ENCODE data around the gene RUSC2.
A peak's percentile ranks its signal among the peaks of the same experiment; 100 is the strongest.

DNA sequence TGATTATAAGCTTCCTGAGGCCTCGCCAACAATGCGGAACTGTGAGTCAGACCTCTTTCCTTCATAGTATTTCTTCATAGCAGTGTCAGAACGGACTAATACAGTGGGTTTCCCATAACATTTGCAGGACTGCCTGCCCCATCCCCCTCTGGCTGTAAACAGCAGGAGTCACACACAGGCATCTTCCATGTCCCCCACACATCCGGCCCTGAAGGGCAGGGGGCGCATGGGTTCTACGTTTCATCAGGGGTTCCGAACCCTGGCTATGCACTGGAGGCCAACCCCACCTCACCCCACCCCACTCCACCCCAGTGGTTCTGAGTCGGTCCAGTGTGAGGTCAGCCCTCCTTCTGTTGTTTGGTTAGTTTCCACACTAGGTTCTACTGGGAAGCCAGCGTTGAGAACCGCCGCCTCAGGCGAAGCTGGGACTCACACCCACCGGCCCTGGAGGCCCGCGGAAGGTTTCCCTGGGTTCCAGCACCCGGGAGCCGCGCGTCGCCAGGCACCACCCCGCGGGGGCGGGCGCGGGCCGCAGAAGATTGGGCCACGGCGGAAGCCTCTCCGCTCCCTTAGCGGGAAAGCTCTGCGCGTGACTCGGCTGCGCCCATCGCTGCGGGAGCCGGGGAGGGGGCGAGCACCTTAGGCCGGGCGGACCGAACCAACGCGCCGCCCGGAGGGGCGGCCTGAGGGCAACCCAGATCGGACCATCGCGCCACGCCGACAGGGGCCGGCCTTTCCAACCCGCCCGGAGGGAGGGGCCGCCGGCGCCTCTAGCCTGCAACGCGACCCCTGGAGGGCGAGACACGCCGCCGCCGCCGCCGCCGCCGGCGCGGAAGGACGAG, at the start of gene RUSC2:
- TF ChIP-seq, protein P1, sequence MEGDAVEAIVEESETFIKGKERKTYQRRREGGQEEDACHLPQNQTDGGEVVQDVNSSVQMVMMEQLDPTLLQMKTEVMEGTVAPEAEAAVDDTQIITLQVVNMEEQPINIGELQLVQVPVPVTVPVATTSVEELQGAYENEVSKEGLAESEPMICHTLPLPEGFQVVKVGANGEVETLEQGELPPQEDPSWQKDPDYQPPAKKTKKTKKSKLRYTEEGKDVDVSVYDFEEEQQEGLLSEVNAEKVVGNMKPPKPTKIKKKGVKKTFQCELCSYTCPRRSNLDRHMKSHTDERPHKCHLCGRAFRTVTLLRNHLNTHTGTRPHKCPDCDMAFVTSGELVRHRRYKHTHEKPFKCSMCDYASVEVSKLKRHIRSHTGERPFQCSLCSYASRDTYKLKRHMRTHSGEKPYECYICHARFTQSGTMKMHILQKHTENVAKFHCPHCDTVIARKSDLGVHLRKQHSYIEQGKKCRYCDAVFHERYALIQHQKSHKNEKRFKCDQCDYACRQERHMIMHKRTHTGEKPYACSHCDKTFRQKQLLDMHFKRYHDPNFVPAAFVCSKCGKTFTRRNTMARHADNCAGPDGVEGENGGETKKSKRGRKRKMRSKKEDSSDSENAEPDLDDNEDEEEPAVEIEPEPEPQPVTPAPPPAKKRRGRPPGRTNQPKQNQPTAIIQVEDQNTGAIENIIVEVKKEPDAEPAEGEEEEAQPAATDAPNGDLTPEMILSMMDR (IDR thresholded peaks at IDR 0.05): peak in 2 of 3 experiments; percentile 33 to 37
- TF ChIP-seq POLR2A (IDR thresholded peaks at IDR 0.05): peak; percentile 17

All from testis (tissue), 2 donors.